ENCODE data around the gene PATJ.

DNA sequence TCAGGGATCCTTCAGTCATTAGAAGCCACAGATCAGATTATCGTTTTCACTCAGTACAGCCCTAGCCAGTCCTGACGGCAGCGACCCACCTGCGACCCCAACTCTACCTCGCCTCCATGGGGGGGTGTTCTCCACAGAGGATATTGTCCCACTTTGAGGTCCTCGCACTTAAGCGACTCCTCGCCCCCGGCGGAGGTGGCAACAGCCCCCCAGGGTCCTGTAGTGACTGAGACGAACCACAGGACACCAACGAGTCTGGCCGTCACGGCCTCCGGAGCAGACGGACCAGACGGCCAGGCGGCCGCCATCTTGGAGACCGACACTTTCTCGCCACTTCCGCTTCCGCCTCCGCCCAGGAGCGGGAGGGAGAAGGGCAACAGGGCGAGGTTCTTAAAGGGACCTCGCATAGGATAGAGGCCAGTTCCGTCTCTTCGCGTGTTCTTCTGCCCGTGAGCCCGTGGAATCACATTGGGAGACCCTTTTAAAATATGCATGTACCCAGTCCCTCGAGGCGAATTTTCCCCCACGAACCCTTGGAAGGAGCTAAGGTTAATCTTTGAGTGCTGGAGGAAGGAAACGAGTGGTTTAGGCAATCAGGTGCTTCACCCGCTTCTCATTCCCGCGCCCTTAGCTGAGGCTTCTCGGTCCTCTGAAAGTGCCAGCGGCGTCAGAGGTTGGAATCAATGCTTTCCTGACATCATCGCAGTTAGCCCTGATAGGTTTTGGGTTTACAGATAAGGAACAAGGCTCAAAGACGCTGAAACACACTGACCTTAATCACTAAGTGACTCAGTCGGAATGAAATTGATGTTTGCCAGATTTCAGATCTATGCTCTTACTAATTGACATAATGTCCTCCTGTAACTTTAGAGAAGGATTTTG, 17.2 kb upstream of the PATJ start, which contains the start of gene TM2D1:
- TF ChIP-seq, protein P1, sequence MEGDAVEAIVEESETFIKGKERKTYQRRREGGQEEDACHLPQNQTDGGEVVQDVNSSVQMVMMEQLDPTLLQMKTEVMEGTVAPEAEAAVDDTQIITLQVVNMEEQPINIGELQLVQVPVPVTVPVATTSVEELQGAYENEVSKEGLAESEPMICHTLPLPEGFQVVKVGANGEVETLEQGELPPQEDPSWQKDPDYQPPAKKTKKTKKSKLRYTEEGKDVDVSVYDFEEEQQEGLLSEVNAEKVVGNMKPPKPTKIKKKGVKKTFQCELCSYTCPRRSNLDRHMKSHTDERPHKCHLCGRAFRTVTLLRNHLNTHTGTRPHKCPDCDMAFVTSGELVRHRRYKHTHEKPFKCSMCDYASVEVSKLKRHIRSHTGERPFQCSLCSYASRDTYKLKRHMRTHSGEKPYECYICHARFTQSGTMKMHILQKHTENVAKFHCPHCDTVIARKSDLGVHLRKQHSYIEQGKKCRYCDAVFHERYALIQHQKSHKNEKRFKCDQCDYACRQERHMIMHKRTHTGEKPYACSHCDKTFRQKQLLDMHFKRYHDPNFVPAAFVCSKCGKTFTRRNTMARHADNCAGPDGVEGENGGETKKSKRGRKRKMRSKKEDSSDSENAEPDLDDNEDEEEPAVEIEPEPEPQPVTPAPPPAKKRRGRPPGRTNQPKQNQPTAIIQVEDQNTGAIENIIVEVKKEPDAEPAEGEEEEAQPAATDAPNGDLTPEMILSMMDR (IDR thresholded peaks at IDR 0.05): peak in 1 of 4 experiments; percentile 18
- TF ChIP-seq POLR2A (IDR thresholded peaks at IDR 0.05): peak; percentile 39 to 78
